Measurements from ENCODE around the gene STMN1.

STMN1 gene

GRCh38 chr1:25874635-25875153, 31.5 kb downstream of the STMN1 start:
- no peak for DNase-seq (ENCODE audit: low read depth, low spot score)
- H3K4me3 ChIP-seq (ENCODE audit: low read length), result peak overlapping the region; percentile 37

DNA sequence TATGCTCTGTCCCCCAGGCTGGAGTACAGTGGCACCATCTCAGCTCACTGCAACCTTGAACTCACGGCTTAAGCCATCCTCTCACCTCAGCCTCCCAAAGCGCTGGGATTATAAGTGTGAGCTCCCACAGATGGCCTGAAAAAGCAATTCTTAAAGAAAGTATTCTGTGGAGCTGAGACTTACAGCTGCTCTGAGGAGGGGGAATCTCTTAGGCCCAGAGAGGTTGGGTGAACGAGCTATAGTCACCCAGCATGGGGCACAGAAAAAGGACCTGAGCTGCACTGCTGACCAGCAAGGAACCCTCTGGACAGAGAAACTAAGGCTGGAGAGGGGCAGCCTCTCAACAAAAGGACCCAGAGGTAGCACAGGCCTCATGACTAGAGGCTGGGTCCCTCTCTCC, 32.0 kb downstream of the STMN1 start:
- DNase-seq (ENCODE audit: low read depth, low spot score), result no peak
- no peak overlapping the region for H3K4me3 ChIP-seq (ENCODE audit: low read length)

DNA sequence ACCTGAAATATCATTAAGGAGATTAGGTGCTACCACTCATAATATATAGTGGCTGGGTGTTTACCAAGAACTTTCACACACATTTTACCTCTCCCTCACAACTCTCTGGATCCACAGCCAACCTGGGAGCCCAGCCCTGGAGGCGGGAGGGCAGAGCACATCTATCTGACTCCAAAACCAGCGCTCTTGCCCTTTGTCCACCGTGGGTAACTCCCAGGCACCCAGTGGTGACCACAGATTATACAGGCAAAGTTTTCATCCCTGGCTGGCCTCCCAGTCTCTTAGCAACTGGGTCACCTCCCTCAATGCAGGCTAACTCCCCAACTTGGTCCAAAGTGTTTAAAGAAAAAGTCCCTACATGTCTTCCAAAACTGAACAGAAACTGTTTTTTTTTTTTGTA, 33.1 kb downstream of the STMN1 start:
- no peak for DNase-seq (ENCODE audit: low read depth, low spot score)
- H3K4me3 ChIP-seq (ENCODE audit: low read length), result no peak overlapping the region

- H3K4me3 ChIP-seq (ENCODE audit: low read length), result no peak overlapping the region
- DNase-seq (ENCODE audit: low read depth, low spot score), result no peak
These were observed 33.5 kb downstream of the STMN1 start for GRCh38 chr1:25872713-25873112.

- DNase-seq (ENCODE audit: low read depth, low spot score), result no peak
- H3K4me3 ChIP-seq (ENCODE audit: low read length), result no peak overlapping the region
These were observed 34.3 kb downstream of the STMN1 start for GRCh38 chr1:25871704-25872494.

DNA sequence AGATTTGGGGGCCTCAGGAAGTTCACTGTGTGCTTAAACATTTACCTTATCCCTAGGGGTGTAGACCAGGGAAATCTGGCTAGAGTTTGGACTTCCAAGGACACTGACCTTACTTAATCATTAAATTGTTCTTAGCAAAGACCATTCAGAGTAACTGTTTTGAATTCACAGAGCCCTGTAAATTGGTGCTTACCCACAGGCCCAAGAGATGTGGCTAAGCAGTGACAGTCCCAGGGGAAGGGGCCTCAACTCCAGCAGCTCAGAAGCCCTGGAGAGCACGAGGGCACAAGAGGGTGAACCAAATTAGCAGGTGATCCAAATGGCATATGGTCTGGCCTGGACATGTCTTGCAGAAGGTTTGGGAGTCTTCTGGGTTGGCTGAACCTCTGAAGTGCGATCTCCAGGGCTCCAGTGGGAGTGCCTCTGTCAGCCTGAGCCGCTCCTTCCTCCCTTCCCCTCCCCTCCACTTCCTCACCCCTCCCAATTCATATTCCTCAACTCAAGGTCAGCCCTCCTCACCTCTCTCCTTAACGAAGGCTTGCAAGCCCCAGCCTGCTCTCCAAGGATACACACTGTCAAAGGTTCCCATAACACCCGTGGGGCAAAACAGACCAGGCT, 35.0 kb downstream of the STMN1 start:
- H3K4me3 ChIP-seq (ENCODE audit: low read length), result no peak overlapping the region
- no peak for DNase-seq (ENCODE audit: low read depth, low spot score)

- H3K4me3 ChIP-seq (ENCODE audit: low read length), result no peak overlapping the region
- DNase-seq (ENCODE audit: low read depth, low spot score), result no peak
These were observed 35.6 kb downstream of the STMN1 start for GRCh38 chr1:25870614-25871013.

DNA sequence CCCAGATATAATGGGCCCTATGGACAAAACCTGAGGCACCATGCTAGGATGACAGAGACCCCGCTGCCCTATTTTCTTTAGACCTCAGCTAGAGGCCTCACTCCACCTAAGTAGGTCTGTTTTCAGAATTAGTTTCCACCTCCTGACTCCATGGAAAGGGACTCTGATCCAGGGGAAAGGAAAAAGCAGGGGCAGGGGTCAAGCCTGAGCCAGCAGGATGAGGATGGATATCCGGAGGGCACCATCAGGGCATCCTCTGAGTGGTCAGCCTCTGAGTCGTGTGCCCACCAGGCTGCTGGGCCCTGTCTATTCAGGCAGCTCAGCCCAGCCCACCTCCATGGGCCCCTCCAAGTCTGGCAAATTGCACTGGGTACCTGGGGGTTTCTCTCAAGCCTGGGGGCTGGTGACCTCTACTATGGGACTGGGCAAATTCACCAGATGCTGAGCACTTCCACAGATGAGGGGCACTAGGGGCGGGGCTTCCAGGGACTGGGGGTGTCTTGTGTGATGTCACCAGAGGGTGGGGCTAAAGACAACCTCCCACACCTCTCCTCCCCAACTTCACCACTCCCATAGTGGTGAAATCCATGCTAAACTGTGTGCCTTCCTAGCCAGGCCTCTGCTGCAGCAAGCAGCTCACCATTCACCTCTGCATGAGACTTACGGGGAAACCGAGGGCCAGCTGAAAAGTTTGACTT, 36.2 kb downstream of the STMN1 start:
- H3K4me3 ChIP-seq (ENCODE audit: low read length), result no peak overlapping the region
- DNase-seq (ENCODE audit: low read depth, low spot score), result no peak

DNA sequence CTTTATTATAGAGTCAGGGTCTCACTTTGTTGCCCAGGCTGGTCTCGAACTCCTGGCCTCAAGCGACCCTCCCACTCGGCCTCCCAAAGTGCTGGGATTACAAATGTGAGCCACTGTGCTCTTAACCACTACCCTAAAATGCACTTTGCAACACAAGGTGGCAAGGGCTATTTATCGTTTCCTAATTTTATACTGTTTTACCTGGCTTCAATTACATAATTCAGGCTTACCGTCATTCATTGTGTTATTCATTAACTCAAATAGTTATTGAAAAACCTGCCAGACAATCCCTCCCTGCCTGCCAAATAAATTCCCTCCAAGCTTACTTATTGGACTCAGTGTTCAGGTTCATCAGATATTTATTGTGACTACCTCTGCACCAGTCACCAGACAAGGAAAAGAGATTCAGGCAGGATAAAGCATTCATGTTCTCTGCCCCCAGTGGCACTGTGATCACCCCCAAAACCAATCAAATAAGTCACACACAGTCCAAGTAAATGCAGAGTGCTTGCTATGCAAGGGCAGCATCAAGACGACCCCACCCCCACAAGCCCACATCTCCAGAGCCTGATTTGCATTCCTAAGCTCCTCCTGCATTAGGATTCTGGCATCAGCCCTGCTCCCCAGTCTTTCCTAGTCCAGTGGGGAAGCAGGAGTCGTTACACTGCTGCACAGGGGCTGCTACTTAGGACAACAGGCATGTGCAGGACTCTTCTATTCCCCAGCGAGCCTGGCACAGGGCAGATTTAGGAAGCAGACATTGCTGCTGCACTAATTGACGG, 38.8 kb downstream of the STMN1 start:
- no peak overlapping the region for H3K4me3 ChIP-seq (ENCODE audit: low read length)
- no peak for DNase-seq (ENCODE audit: low read depth, low spot score)

GRCh38 chr1:25866288-25866687, 39.9 kb downstream of the STMN1 start:
- no peak for DNase-seq (ENCODE audit: low read depth, low spot score)
- H3K4me3 ChIP-seq (ENCODE audit: low read length), result no peak overlapping the region

GRCh38 chr1:25864434-25864833, 41.8 kb downstream of the STMN1 start:
- no peak for DNase-seq (ENCODE audit: low read depth, low spot score)
- no peak overlapping the region for H3K4me3 ChIP-seq (ENCODE audit: low read length)

DNA sequence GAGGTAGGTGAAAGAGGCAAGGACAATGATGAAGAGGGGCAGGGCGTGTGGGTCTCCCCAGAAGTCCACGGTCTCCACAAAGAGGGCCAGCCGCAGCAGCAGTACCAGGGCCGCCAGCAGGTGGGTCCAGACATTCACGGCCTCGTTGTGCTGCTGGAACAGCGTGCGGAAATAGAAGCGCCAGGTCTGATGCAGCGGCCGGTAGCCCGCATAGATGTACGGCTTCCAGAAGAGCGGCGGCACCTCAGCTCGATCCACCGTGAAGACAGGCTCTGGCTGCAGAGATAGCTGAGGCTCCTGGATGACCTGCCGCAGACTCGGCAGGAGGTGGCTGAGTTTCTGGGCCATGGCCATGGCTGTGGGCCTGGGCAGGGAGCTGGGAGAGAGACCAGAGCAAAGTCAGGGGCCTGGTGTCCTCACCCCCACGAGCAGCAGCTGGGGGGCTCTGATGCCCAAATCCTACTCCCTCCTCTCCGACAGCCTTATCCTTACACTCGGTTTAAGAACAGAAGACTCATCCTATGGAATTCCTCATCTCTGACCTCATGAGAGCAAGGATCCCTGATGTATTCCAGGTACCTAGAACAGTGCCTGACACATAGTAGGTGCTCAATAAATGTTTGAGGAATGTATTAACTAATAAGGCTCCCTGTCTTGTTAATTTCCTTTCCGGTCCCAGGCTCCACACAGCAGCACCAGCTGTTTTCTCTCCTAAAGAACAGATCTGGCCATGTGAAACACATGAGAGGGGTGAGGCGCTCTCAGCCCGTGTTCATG, 42.5 kb downstream of the STMN1 start:
- DNase-seq (ENCODE audit: low read depth, low spot score), result no peak
- H3K4me3 ChIP-seq (ENCODE audit: low read length), result no peak overlapping the region

DNA sequence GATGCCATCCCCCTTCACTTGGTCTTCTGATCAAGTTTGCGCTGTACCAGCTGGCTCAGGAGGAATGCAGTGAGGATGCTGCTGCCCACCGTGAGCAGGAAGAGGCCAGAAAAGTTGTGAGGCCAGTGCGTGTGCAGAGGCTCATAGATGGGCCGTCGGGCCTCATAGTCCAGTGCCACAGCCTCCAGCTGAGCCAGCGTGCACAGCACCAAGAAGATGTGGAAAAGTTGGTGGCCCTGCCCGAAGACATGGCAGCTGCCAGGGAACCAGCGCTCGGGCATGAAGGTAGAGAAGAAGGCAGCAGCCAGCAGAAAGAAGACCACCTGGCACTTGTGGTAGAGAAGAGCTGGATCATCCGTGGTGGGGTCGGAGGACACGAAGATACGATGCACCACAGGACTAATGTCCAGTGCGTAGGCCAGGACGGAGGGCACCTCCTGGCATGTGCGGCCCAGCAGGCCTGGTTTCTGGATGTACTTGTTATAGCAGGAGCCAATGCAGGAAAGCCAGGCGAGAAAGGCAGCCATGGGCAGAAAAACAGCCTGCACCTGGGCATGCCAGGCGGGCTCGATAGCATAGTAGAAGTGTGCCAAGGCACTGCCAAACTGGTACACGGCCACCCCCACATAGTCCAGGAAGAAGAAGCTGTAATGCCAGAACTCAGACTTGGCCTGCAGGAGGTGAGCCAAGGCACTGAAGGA, 43.3 kb downstream of the STMN1 start:
- no peak for DNase-seq (ENCODE audit: low read depth, low spot score)
- H3K4me3 ChIP-seq (ENCODE audit: low read length), result no peak overlapping the region

DNA sequence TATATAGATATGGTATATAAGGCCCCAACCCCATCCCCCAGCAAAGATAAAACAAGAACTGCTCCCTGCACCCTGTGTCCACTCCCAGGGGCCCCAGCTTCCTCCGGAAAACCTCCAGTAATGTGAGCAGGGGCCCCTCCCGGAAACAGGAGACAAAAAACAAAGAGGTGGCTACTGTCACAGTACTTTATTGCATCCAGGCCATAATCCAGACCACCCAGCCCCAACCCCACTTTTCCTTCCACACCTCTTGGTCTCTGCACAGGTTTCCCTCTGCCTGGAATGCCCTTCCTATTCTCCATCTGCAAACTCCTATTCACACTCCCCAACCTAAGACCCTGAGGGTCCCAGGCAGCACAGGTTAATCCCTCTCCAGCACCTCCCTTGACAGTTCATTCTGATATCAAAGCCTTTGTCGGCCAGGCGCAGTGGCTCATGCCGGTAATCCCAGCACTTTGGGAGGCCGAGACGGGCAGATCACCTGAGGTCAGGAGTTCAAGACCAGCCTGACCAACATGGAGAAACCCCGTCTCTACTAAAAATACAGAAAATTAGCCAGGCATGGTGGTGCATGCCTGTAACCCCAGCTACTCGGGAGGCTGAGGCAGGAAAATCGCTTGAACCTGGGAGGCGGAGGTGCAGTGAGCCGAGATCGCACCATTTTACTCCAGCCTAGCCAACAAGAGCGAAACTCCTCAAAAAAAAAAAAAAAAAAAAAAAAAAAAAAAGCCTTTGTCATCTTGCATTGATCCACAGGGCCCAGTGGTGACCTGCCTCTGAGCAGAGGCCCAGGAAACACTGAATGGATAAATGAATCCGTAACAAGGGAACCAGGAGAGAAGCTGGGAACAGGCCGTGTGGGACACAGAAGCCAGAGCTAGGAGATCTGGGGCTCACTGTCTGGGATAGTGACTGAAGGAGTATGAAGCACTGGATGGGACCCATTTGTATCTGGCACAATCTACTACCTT, 44.6 kb downstream of the STMN1 start:
- H3K4me3 ChIP-seq (ENCODE audit: low read length), result no peak overlapping the region
- DNase-seq (ENCODE audit: low read depth, low spot score), result no peak

DNA sequence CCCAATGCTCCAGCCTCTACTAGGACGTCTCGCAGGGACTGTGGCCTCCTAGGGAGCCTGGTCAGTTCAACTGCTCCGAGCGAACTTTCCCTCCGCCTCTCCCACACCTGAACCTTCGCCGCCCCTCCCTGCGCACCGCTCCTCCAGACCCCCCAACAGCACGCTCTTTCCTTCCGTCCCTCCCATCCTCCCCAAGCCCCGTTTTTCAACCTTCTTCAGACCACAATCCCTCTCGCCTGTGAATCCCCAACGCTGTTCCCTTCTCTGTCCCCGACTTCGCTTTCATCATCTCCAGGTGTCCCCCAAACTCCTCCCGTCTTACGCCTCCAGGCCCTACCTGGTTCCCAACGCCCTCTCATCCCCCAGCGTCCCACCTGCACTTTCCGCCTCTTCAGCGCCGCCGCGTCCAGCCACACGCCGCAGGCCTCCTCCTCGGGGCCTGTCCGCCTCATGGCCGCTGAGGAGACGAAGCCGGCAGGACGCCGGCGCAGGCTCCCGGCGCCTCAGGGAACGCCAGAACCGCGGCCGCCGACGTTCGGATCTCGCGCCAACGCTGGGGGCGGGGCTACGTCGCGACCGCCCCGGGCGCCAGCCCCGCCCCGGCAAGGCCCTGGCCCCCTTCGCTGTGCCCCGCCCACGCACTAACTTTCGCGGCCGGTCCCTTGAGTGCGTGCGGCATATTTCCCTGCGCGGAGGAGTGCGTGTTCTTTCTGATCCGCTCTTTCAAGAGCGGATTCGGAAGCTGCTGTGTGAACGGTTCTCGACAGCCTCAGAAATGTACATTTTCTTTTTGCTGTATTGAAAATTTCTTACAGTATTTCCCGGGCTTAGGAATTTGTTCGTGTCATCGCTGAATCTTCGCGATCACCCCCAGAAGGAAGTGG, 47.1 kb downstream of the STMN1 start, which contains the start of gene AUNIP:
Gene AUNIP (minus strand): TSS at position 552 of the 884 bp plus-strand sequence. CDS start 100 bp downstream, at position 452.
- peak; percentile 73 for DNase-seq (ENCODE audit: low read depth, low spot score)
- H3K4me3 ChIP-seq (ENCODE audit: low read length), result peak within 1 kb of the TSS; percentile 95

DNA sequence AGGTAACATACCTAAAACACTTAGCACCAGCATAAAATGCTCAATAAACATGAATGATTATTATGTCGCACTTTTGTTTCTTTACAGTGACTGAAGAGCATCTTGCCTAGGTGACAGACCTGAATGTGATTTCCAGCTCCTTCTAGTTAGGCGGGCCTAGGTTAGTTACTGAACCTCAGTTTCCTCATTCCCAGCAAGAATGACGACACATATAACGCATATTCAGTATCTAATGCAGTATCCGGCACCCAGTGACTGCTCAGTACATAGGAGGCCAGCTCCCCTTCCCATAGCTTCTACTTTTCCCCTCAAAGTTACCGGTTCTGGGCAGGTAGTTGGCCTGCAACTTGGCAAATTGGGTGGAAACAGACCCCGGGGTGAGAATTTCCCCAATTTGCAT, 47.7 kb downstream of the STMN1 start:
- DNase-seq (ENCODE audit: low read depth, low spot score), result no peak
- H3K4me3 ChIP-seq (ENCODE audit: low read length), result peak overlapping the region; percentile 95
